Astrocyte of the cerebellum (primary cell): ENCODE measurements around the gene MYLK2.

Experiments used
- DNase-seq: peaks from one replicate; pipeline ENCODE4 v3.0.0-alpha.2; 2011; ENCODE audit warnings: low read depth
- H3K4me3 ChIP-seq: 2 replicates; pipeline ENCODE4 v1.5.1; 2011; ENCODE audit warnings: mild to moderate bottlenecking, low read depth, low read length, moderate library complexity
- in situ Hi-C: cut with HindIII; loops from 2 replicates; pipeline ENCODE4 v1.10.0; 2017; ENCODE audit warnings: low sequenced_read_pairs
- TF ChIP-seq, protein P1 (sequence below): IDR thresholded peaks from 2 replicates; pipeline ENCODE4 v1.5.1; 2012; ENCODE audit warnings: low read length, low read depth, moderate library complexity, mild to moderate bottlenecking; ENCODE audit errors: missing control alignments

MYLK2 gene

DNA sequence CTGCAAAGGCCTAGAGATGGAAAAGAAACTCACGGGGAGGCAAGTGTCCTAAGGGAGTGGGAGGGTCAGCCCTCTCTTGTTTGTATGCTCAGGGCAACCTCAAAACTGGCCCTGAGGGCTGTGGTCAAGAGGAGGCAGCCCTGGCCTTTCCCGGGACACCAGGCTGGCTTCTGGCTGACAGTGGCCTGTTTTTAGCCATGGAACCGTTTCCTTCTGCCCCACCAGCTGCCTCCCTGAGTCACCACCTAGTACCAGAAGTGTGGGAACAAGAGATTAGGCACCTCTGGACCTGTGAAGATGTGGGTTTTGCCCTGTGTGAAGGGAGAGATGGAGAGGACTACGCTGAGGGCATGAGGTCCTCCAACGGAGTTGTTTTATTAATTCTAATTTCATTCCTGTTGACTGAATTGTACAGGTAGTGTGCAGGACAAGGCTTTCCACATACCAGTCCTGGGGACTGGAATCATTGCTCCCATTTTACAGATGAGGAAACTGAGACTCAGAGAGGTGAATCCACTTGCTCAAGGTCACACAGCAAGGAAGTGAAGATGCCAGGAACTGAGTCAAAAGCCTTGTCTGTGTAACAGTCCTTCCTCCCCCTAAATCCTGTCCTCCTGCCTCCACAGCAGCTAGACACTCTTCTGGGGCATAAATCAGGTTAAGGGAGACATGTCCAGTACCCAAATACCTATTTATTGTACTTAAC is 20.8 kb downstream of the MYLK2 start:
- no peak overlapping the region for H3K4me3 ChIP-seq
- in situ Hi-C loops = loop anchor here (10.0 kb wide), 1 partner anchor 245 kb away; no protein-coding TSS in a partner anchor
- TF ChIP-seq, protein P1, sequence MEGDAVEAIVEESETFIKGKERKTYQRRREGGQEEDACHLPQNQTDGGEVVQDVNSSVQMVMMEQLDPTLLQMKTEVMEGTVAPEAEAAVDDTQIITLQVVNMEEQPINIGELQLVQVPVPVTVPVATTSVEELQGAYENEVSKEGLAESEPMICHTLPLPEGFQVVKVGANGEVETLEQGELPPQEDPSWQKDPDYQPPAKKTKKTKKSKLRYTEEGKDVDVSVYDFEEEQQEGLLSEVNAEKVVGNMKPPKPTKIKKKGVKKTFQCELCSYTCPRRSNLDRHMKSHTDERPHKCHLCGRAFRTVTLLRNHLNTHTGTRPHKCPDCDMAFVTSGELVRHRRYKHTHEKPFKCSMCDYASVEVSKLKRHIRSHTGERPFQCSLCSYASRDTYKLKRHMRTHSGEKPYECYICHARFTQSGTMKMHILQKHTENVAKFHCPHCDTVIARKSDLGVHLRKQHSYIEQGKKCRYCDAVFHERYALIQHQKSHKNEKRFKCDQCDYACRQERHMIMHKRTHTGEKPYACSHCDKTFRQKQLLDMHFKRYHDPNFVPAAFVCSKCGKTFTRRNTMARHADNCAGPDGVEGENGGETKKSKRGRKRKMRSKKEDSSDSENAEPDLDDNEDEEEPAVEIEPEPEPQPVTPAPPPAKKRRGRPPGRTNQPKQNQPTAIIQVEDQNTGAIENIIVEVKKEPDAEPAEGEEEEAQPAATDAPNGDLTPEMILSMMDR = no peak
- DNase-seq = no peak

DNA sequence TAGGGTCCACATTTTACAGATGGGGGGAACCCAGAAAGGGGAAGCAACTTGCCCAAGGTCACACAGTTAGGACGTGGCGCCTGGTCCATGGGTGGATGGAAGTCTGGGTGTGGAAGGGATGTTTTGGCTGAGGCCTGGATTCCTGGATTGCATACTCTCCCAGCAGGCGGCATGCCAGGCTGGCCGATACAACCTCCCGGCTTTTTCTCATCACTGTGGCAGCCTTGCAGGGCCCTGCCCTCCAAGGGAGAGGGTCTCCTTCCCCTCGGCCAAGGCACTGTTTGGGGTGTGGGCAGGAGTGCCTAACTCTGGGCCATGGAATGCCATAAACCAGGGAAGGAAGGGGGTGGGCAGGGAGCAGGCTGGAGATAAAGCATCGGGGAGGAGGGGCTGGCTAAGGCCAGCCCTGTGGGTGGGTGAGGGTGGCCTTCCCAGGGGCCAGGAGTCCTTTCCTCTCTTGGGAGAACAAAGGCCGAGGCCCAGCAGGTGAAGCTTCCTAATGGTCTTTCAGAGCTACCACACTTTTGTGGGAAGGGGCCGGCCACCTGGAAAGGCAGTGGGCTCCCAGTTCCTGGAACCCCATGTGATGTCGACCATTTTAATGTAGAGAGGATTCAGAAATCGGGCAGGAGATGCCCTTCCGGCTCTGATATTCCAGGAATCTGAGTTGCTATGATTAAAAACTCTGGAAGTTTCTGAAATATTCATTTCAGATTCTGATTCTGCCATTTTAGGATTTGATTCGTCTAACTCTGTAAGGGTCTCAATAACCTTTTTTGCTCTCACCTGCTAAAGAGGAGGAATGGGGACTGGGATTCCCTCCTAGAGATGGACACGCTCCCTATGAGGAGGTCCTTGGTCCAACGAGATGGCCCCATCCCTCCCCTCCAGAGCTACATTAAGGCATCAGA is 22.0 kb downstream of the MYLK2 start:
- in situ Hi-C loops = loop anchor here (10.0 kb wide), 1 partner anchor 244 kb away; no protein-coding TSS in a partner anchor
- TF ChIP-seq, protein P1 = no peak

DNA sequence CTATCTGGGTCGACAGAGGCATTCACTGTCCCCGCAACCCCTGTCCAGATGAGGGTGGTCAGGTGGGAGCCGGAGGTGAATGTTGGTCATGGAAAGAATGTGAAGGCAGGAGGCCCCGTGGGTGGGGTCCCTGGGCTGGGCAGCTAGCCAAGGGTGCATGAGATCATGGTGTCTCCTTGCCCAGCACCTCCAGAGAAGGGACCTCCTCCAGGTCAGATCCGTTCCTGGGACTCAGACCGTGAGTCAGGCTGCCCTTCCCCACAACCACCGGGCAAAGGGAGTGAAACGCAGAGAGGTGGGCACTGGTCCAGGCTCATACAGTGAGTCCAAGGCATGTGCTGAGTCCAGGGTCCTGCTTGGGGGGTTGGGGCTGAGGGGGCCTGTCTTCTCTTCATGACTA is 22.8 kb downstream of the MYLK2 start:
- in situ Hi-C loops = loop anchor here (10.0 kb wide), 1 partner anchor 243 kb away; no protein-coding TSS in a partner anchor
- no peak overlapping the region for H3K4me3 ChIP-seq
- peak; percentile 53 for DNase-seq
- TF ChIP-seq, protein P1 = no peak

More for the DNA sequence above, 22.0 kb downstream of the MYLK2 start:
- no peak overlapping the region for H3K4me3 ChIP-seq
- no peak for DNase-seq

DNA sequence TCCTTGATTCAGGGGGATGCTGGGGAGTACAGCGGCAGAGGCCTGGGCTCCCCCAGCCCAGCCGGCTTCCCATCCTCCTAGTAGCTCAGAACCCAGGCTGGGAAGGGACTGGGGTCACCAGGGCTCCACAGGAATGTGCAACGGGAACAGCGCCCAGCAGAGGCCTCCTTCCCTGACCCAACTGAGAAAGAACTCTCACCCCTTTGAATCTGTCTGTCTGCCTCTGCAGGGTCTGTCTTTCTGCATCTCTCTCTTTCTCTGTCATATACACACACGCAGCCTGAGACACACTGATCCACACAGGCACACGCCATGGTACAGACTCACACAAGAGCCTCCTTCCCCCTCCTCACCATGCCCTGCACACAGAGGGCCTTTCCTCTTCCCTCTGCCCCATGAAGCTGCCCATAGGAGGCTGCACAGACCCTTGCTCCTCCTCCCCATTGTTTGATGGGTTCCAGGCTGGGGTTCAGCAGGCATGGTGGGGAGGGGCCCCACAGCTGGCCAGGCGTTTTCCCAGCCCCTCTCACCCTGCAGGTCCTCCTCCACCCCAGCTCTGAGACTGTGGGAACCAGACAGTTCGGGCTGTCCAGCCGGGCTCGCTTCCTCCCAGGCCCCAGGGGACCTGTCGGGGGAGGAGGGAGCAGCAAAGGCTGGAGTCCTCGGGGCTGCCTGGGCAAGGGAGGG is 23.5 kb downstream of the MYLK2 start:
- in situ Hi-C loops = loop anchor here (10.0 kb wide), 1 partner anchor 242 kb away; no protein-coding TSS in a partner anchor
- TF ChIP-seq, protein P1 = no peak
- no peak overlapping the region for H3K4me3 ChIP-seq
- DNase-seq = peak; percentile 45

DNA sequence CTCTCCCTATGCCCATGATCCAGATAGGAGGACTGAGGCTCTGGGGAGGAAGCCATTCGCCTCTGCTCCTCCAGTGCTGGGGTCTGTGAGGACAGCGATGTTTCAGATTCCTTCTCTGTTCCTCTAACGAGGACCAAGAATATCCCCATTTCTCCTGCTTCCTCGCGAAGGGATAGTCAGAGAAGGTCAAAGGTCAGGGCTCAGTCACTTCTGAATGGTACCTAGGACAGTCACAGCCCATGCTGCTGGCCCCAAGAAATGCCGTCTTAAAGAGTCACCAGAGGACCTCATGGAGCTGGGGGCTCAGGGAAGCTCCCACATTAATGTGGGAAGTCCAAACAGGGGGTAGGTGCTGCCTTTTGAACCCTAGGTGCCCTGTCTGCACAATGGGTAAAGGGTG is 24.1 kb downstream of the MYLK2 start:
- H3K4me3 ChIP-seq = no peak overlapping the region
- DNase-seq = no peak

More for the DNA sequence above, 24.1 kb downstream of the MYLK2 start:
- in situ Hi-C loops = loop anchor here (10.0 kb wide), 1 partner anchor 242 kb away; no protein-coding TSS in a partner anchor
- TF ChIP-seq, protein P1 = no peak
